ENCODE data around the gene SLC50A1.
"Not testable (repeated sequence)": the region's sequence is repeated elsewhere in the genome, so short reads cannot be mapped to it uniquely, and the experiment has no call there.

Gene SLC50A1

GRCh38 chr1:155116113-155116764 is 19.4 kb upstream of the SLC50A1 start:
- DNase-seq (ENCODE audit: extremely low read depth in 1 of 2, low read depth in 1 of 2), result no peak

DNA sequence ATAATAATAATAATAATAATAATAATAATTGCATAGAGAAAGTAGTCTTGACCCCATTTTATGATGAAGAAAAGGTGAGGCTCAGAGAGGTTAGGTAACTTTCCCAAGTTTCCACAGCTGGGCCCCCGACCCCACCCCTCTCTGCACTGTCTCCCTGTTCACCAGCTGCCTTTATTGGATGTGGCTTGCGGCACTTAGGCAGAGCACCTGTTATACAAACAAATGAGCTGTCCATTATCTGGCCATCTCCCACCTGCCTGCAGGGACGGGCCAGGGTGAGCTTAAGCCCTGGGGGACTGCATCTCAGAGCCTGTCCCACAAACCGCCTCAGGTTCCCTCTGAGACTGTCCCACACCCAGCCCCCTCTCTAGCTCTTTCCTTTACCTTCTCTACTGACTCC is 18.0 kb upstream of the SLC50A1 start:
- DNase-seq (ENCODE audit: extremely low read depth in 1 of 2, low read depth in 1 of 2), result no peak

DNA sequence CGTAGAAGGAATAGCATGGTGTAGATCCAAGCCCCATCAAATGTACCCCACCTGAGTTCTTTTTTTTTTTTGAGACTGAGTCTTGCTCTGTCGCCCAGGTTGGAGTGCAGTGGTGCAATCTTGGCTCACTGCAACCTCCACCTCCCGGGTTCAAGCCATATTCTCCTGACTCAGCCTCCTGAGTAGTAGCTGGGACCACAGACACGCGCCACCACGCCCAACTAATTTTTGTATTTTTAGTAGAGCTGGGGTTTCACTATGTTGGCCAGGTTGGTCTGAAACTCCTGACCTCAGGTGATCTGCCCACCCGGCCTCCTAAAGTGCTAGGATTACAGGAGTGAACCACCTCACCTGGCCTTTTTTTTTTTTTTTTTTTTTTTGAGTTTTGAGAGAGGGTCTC is 17.6 kb upstream of the SLC50A1 start:
- not testable (repeated sequence) for DNase-seq (ENCODE audit: extremely low read depth in 1 of 2, low read depth in 1 of 2)

DNA sequence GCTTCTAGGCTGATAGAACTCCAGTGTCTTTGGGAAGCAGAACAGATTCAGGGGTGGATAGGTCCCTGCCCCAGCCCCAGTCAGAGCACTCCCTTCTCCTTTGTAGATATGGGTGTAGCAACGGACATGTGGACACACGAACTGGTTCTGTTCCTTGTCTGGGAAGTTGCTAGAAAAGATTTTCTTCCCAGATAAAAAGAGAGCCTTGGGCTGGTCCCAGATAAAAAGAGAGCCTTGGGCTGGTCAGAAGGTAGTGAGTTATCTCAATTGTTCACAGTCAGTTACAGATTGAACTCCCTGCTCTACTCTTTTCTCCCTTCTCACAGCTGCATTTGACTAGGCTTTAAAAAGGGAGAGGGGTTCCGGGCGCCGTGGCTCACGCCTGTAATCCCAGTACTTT is 15.4 kb upstream of the SLC50A1 start:
- DNase-seq (ENCODE audit: extremely low read depth in 1 of 2, low read depth in 1 of 2), result no peak

- DNase-seq (ENCODE audit: extremely low read depth in 1 of 2, low read depth in 1 of 2), result no peak
These were observed 14.4 kb upstream of the SLC50A1 start for GRCh38 chr1:155121249-155121648.

DNA sequence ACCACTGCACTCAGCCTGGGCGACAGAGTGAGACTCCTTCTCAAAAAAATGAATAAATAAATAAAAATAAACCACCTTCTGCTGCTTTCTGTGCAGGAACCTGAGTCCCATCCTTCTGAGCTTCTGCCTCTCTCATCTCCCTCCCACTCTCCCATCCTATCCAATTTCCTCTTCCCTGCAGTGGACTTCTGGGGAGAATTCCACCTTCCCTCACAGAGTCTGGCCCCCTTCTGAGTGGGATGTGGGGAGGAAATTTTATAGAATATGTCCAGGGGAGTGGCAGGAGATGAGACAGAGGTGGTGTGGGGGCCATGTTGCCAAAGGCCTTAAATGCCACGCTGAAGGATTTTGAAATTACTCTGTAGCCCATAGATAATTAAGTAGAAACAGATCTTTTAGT is 13.3 kb upstream of the SLC50A1 start:
- no peak for DNase-seq (ENCODE audit: extremely low read depth in 1 of 2, low read depth in 1 of 2)

- no peak for DNase-seq (ENCODE audit: extremely low read depth in 1 of 2, low read depth in 1 of 2)
These were observed 11.9 kb upstream of the SLC50A1 start for GRCh38 chr1:155123801-155124200.

- no peak for DNase-seq (ENCODE audit: extremely low read depth in 1 of 2, low read depth in 1 of 2)
These were observed 10.9 kb upstream of the SLC50A1 start for GRCh38 chr1:155124503-155125463.

GRCh38 chr1:155125511-155125945 is 10.1 kb upstream of the SLC50A1 start:
- DNase-seq (ENCODE audit: extremely low read depth in 1 of 2, low read depth in 1 of 2), result no peak

GRCh38 chr1:155125946-155126555 is 9.6 kb upstream of the SLC50A1 start:
- DNase-seq (ENCODE audit: extremely low read depth in 1 of 2, low read depth in 1 of 2), result no peak

GRCh38 chr1:155126556-155127104 is 9.0 kb upstream of the SLC50A1 start:
- peak in 1 of 2 donors; percentile 12 for DNase-seq (ENCODE audit: extremely low read depth in 1 of 2, low read depth in 1 of 2)

DNA sequence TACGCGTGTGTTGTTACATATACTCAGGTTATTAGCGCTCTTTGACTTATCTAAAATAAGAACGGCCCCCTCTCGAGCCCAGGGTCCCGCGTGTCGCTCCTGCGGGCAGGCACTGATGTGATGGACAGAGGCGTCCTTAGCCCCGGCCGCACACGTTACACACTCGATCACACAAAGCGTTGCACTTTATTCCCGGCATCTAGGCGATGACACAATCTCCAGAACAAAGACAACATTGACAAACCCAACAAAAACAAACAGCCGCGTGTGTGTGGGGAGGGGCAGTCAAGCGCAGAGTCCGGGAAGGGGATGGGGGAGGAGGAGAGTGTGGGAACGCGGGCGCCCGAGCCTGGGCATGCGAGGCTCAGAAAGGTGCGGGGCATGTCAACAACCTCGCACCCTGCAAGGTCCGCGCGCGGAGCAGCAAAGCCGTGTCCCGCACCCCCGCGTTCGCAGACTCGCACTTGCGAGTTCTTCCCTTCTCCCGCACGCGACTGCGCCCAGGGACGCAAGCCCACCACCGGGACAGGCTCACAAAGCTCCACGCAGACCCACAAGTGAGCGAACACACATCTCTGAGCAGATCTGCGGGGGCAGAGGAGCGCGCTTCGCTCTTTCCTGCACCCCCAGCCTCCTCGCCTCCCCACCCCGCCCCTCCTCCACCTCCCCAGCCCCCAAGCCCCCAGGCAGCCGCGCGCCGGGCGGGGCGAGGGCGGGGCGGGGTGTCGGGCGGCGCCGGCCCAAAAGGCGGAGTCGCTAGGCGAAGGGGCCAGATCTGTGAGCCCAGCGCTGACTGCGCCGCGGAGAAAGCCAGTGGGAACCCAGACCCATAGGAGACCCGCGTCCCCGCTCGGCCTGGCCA is 8.3 kb upstream of the SLC50A1 start, which contains the start of gene EFNA1:
Gene EFNA1, plus strand, starts transcription at position 772 of the 862 bp plus-strand sequence. CDS start 102 bp downstream, outside the sequence.
- peak in 1 of 2 donors; percentile 17 for DNase-seq (ENCODE audit: extremely low read depth in 1 of 2, low read depth in 1 of 2)

GRCh38 chr1:155127967-155128754 is 7.5 kb upstream of the SLC50A1 start:
- DNase-seq (ENCODE audit: extremely low read depth in 1 of 2, low read depth in 1 of 2), result no peak

- no peak for DNase-seq (ENCODE audit: extremely low read depth in 1 of 2, low read depth in 1 of 2)
These were observed 6.7 kb upstream of the SLC50A1 start for GRCh38 chr1:155128755-155129473.

DNA sequence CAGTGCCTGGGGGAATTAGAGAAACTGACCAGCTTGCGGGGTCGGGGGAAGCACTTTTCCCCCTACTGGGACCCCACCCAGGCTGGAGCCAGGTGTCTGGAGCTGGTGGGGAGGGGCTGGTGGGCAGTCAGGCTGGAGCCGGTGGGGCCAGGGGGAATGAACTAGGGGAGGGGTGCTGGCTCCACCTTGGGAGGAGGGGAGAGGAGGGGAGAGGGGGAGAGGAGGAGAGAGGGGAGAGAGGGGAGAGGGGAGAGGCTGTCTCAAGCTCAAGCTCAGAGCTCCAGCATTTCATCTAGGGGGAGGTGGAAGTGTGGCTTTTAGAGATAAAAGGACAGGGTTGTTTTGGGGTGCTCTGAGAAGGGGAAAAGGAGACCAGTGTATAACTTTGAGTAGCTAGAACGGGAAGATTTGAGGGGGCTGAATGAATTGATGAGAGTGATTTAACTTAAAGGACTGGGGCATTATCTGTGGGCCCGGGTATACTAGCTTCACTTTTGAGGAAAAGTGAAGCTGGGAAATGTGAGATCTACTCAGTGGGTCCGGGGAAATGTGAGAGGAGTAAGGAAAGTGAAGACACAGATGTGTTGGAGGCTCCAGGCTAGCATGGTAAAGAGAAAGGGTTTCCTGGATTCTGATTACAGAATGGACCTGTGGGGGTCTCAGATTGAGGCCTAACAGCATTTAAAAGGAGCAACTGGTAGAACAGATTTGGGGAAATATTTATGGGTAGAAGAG is 5.2 kb upstream of the SLC50A1 start:
- DNase-seq (ENCODE audit: extremely low read depth in 1 of 2, low read depth in 1 of 2), result no peak

- no peak for DNase-seq (ENCODE audit: extremely low read depth in 1 of 2, low read depth in 1 of 2)
These were observed 4.4 kb upstream of the SLC50A1 start for GRCh38 chr1:155131285-155131684.

DNA sequence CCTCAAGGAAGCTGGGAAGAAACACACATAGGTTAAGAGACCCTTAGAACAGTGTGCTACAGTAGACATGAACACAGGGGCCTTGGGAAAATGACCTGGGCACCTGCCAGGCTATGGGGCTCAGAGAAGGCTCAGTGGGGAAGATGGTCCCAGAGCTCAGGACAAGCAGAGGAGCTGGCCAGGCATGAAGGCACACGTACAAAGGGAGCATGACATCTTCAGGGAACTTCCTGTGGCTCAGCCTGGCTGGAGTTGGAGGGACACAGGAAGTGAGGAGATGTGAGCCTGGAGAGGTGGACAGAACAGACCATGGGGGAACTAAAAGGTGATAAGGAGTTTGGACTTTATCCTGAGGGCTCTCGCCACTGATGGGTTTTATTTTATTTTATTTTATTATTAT is 3.8 kb upstream of the SLC50A1 start:
- no peak for DNase-seq (ENCODE audit: extremely low read depth in 1 of 2, low read depth in 1 of 2)

- no peak for DNase-seq (ENCODE audit: extremely low read depth in 1 of 2, low read depth in 1 of 2)
These were observed 1.8 kb upstream of the SLC50A1 start for GRCh38 chr1:155133799-155134281.

Data from stimulated activated CD8-positive, alpha-beta memory T cell treated with anti-CD3 and anti-CD28 coated beads, Interleukin-7, amount 100 ng/mL, for 48 hours (primary cell).